NB4 (cell line): ENCODE data around the gene CCIN.

Source experiments
- CTCF ChIP-seq: IDR thresholded peaks from one replicate; pipeline ENCODE4 v1.5.1; 2012; ENCODE audit warnings: low read depth, low read length
- MAX ChIP-seq: IDR thresholded peaks from 2 replicates; pipeline ENCODE4 v1.6.1; 2011; ENCODE audit warnings: low read depth, low read length
- POLR2A ChIP-seq: IDR thresholded peaks from 2 replicates; pipeline ENCODE4 v1.6.1; 2011; ENCODE audit warnings: mild to moderate bottlenecking; ENCODE audit not compliant: insufficient read length; ENCODE audit errors: extremely low read depth

GRCh38 chr9:36141761-36142160 lies 27.4 kb upstream of the CCIN start:
- TF ChIP-seq POLR2A (no peak), MAX (no peak), CTCF (no peak)
